Lung (tissue), 12 donors: ENCODE measurements around the gene TIPRL. TPM values are rescaled to one million over a fixed set of nuclear protein-coding genes. Genes with fewer than 3 reads are reported as not detected.

Experiments
- ATAC-seq: fragments of 200-7000 bp; cut with Tn5 transposase; one replicate; pipeline ENCODE4 v1.9.1; 2020; ENCODE audit warnings: moderate number of reproducible peaks; ENCODE audit not compliant: insufficient read depth, low FRiP score
- DNase-seq, 3 donors: peaks; one replicate each; pipeline ENCODE4 v3.0.0-alpha.2; 2013 to 2017
- H3K27ac ChIP-seq, 2 donors: one replicate each; pipeline ENCODE4 v1.5.1; 2013; ENCODE audit warnings: mild to moderate bottlenecking in 2 of 2, moderate library complexity in 2 of 2, control low read depth in 1 of 2, inconsistent platforms in 1 of 2, low read depth in 1 of 2, low read length in 1 of 2
- H3K27me3 ChIP-seq, 3 donors: one replicate each; pipeline ENCODE4 v1.5.1; 2013; ENCODE audit warnings: low read length in 2 of 3; ENCODE audit not compliant: control insufficient read depth in 3 of 3, insufficient read depth in 3 of 3
- H3K36me3 ChIP-seq, 4 donors: one replicate each; pipeline ENCODE4 v1.5.1; 2013; ENCODE audit warnings: low read length in 4 of 4, mild to moderate bottlenecking in 1 of 4, moderate library complexity in 1 of 4; ENCODE audit not compliant: control insufficient read depth in 4 of 4, insufficient read depth in 4 of 4
- H3K4me1 ChIP-seq, 5 donors: one replicate each; pipeline ENCODE4 v1.5.1; 2013; ENCODE audit warnings: low read length in 5 of 5, mild to moderate bottlenecking in 2 of 5, moderate library complexity in 1 of 5; ENCODE audit not compliant: control insufficient read depth in 5 of 5, insufficient read depth in 5 of 5
- H3K4me3 ChIP-seq: one replicate; pipeline ENCODE4 v1.5.1; 2013; ENCODE audit warnings: mild to moderate bottlenecking, control low read depth, moderate library complexity
- H3K9ac ChIP-seq, 2 donors: one replicate each; pipeline ENCODE4 v1.5.1; 2013; ENCODE audit warnings: low read length in 2 of 2, control low read depth in 1 of 2; ENCODE audit not compliant: insufficient read depth in 1 of 2
- H3K9me3 ChIP-seq, 4 donors: one replicate each; pipeline ENCODE4 v1.5.1; 2013; ENCODE audit warnings: low read length in 3 of 4, mild to moderate bottlenecking in 1 of 4, moderate library complexity in 1 of 4; ENCODE audit not compliant: control insufficient read depth in 4 of 4, insufficient read depth in 3 of 4
- CTCF ChIP-seq: IDR thresholded peaks from 2 replicates; pipeline ENCODE4 v1.5.1; 2012; ENCODE audit warnings: mild to moderate bottlenecking; ENCODE audit errors: control extremely low read depth, extremely low read depth
- WGBS, 2 donors: extraction: QIAGEN DNeasy Blood & Tissue Kit; methylation state at CpG; one replicate each; pipeline ENCODE4 v1.1.7; 2013; 5-methylcytosine and 5-hydroxymethylcytosine counted together
- polyA plus RNA-seq, 2 donors: library from polyadenylated mRNA; stranded (reverse); fragments of 200-250 nt; gene quantifications; one replicate each; pipeline ENCODE4 v1.2.1, GENCODE V29; 2013
- total RNA-seq, 2 donors: library from RNA; depleted of rRNA in 1 of 2; stranded (reverse); fragments of >200 nt in 1 of 2; gene quantifications; one replicate each; pipeline ENCODE4 v1.2.1, GENCODE V29; 2014 to 2021
- donor health status: control.
- donor health status: control.
- donor health status: Bipolar disorder and iron deficiency.
- donor health status: healthy.
- donor health status: DM: yes; HTN: yes; CAD: no.

TIPRL gene
- total and polyA plus RNA-seq, 4 donors = 14.2 to 38.4 (median 21.8) TPM

DNA sequence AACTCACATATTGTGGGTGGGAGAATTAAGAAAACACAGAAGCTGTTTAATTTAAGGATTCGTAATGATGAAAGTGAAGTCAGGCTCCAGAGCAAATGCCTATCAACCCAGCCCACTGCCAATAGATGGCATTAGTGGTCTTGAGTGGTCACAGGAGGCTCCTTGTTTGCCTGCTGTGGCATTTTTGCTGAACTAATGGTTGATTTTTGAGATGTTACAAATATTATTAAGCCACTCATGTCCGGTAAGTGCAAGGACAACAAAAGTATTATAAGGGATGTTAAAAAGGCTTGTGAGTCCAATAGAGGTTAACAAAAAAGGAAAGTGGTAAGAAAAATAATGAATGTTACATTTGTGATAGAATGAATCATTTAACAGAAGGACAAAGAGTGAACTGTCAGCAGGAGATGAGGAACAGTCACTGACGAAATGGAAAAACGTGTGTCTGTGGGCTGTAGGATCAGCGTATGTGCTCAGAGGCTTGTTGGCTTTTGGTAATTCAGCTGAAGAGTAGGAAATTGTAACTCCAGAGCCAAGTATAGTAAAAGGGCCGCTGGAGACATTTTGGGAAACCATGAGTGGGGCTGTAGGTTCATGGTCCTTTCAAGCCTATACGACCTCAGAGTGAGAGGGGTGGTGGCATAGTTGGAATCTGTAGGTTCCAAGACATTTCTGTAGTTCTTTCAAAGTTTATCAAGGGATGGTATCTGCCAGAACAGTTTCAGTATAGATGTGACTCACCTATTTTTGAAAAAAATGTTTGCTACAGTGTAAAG is 58.3 kb downstream of the TIPRL start:
- H3K9me3 ChIP-seq = peaks cover 0 to 2% (median 0%) of the 10 kb centered on the region in 4 donors
- H3K36me3 ChIP-seq = peaks cover 13 to 48% (median 24%) of the 10 kb centered on the region in 4 donors
- DNase-seq (no peak), ATAC-seq (no peak)
- 88 to 94% methylated on average over 7 of the region's 7 CpGs for WGBS, 2 donors
- no peak overlapping the region for H3K9ac ChIP-seq
- H3K27ac ChIP-seq = no peak overlapping the region
- peaks cover 0 to 8% (median 3%) of the 10 kb centered on the region in 5 donors for H3K4me1 ChIP-seq
- H3K27me3 ChIP-seq = no peaks in the 10 kb centered on the region
- TF ChIP-seq CTCF = no peak
- no peak overlapping the region for H3K4me3 ChIP-seq

DNA sequence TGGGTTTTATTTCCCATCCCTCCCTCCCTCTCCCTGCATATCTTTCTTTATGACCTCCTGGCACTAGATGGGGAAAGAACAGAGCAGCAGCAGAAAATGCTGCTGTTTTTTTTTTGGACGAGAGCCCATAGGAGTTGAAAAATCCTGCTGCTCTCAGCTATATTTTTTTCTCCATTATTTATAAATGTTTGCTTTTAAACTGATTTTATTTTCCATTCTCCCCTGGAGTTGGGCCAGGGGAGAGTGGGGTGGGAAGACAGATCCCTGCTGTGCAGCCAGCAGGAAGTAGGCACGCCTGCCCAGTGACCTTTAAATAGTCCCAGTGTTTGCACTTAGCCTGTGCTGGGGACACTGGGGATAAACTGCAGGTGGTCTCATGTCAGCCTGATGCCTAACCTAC is 64.4 kb downstream of the TIPRL start:
- no peak overlapping the region for H3K4me3 ChIP-seq
- WGBS, 2 donors = 57 to 74% methylated on average over 2 of the region's 2 CpGs
- H3K27ac ChIP-seq = peak overlapping the region in 1 of 2 donors; percentile 66
- DNase-seq (peak; percentile 85 to 97 (median 97)), ATAC-seq (no peak)
- no peaks in the 10 kb centered on the region for H3K27me3 ChIP-seq
- TF ChIP-seq CTCF = no peak
- peaks cover 11 to 26% (median 26%) of the 10 kb centered on the region in 4 donors for H3K36me3 ChIP-seq
- H3K4me1 ChIP-seq = peaks cover 0 to 34% (median 18%) of the 10 kb centered on the region in 5 donors
- H3K9me3 ChIP-seq = peaks cover 0 to 2% (median 0%) of the 10 kb centered on the region in 4 donors
- no peak overlapping the region for H3K9ac ChIP-seq

DNA sequence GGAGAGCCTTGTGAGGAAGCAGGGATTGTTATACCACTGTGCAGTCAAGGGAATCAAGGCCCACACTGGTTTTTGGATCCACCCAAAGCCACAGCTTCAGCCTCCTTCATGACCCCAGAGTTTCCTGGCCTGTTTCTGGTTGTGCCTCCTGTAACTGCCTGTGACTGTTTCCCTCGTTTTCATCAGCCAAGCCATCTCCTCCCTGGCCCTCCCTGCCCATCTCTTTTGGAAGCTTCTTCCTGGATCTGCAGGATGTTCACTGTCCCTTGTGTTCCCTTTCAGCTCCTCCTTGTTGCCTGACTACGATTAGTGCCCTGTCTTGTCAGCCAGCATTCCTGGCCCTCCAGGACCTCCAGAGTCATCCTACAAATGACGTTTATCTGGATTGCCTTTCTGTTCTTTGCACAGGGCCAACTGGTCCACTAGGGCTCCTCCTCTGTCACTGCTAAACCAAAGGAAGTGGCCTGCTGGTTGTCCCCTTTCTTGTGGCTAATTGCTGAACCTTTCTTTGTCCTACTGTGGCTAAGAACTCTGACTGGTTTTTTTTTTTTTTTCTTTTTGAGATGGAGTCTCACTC is 65.0 kb downstream of the TIPRL start:
- Histone ChIP-seq H3K36me3 (peaks cover 11 to 26% (median 25%) of the 10 kb centered on the region in 4 donors), H3K9me3 (peaks cover 0 to 2% (median 0%) of the 10 kb centered on the region in 4 donors), H3K9ac (no peak overlapping the region), H3K4me1 (peaks cover 0 to 34% (median 18%) of the 10 kb centered on the region in 5 donors), H3K4me3 (no peak overlapping the region), H3K27me3 (no peaks in the 10 kb centered on the region), H3K27ac (peak overlapping the region in 1 of 2 donors; percentile 66)
- no peak for ATAC-seq
- no peak for DNase-seq
- 42 to 63% methylated on average over 3 of the region's 3 CpGs for WGBS, 2 donors
- TF ChIP-seq CTCF = no peak
